ENCODE results near the gene NTPCR.
A peak's percentile ranks its signal among the peaks of the same experiment; 100 is the strongest.

Gene NTPCR

DNA sequence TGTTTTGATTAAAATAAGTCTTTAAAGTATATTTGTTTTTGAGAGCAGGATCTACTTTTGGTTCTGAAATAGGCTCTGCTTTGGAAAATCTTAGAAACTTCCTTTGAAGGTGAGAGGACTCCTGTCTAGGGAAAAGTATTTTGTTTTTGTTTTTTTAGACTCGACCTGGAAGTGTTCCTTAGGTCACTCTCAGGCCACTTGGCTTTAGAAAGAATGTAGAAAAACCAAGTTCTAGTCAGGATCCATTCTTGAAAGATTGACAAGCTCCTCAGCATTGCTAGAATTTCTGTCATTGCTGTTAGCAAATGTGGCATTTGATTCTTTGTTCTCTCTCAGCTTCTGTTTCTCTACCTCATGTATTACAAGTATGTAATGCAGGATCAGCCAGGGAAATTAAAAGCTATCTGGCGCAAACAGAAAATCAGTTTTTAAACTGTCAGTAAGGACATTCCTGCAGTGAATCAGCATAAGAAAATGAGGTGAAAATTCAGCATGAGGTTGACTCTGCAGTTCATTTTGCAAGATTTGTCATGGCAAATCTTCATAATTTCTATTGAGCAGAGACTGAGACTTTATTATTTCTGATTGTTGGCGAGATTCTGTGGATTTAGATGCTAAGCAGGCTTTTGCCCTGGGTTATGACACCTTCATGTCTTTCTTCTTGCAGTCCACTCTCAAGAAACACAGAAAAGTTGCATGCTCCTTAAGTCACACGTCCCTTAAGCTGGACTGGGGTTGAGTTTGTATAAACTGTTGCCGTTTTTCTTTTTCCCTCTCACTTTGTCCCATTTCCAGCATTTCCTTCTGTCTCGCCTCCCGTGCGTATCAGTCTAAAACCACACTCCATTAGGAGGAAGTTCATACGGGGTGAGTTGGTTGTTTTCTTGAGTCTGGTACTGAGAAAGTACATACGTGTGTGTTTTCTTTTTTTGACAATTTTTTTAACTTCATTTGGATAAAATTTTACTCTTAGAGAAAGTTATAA is 12.6 kb downstream of the NTPCR start:
- Mint-ChIP-seq H3K36me3 (peaks cover 44 to 47% of the 10 kb centered on the region in 2 donors), H3K4me1 (peaks cover 6 to 7% of the 10 kb centered on the region in 2 donors), H3K27ac (no peak overlapping the region), H3K9me3 (peaks cover 5 to 6% of the 10 kb centered on the region in 2 donors), H3K4me3 (no peak overlapping the region), H3K27me3 (no peaks in the 10 kb centered on the region)
- no peak for ATAC-seq (replicated peaks)
- DNase-seq, result no peak

DNA sequence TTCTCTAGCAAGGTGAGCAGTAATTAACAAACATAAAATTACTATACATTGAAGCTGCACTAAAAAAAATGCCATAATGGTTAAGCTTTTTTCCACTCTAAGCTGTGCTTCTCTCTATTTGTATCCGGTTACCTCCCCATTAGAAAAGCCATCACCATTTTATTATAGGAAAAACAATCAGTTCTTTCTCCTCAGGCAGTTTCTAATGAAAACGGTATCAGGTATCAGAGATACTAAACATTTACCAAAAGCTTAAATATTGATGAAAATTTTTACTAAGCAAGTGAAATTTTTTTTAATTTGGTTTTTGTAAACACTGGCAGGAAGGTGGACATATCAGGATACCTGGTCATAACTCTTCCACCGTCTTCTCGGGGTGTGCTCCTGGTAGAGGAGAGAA is 14.2 kb downstream of the NTPCR start:
- DNase-seq (no peak), ATAC-seq (replicated peaks) (no peak)
- Mint-ChIP-seq H3K36me3 (peaks cover 38 to 45% of the 10 kb centered on the region in 2 donors), H3K9me3 (no peaks in the 10 kb centered on the region), H3K4me1 (peaks cover 6 to 7% of the 10 kb centered on the region in 2 donors), H3K27ac (no peak overlapping the region), H3K27me3 (no peaks in the 10 kb centered on the region), H3K4me3 (no peak overlapping the region)

DNA sequence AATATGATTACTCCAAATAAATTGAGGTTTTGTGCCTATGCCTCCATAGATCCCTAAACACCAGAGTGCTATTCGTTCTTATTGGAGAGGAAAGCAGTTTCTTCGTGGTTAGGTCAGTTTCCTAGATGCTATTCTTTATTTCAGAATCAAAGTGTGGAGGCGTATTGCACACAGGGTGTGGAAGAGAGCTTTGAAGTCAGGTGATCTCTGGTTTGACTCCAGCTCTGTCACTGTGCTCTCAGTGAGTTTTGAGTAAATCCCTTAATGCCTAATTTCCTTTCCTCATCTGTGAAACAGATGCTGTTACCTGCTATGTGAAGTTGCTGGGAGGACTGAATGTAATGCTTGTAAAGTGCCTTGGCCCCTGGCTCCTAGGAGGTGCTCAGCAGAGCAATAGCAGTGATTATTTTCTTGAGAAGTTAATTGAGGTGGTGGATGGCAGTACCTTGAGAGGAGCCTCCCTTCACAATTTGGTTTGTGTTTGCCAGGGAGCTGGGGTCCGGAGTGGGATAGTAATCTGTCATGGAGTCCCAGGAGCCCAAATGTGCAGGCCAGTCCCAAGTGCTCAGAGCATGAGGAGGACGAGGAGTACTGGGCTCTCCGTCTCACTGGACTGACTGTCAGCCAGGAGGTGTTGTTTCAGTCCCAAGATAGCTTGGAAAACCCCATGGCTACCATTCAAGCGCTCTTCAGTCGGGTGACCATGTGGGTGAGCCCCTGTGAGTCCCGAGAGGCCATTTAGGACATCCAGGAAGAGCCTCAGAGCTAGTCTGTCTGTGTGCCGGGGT is 14.9 kb downstream of the NTPCR start:
- Mint-ChIP-seq H3K9me3 (no peaks in the 10 kb centered on the region), H3K27ac (peak overlapping the region; percentile 62), H3K4me1 (peaks cover 6 to 7% of the 10 kb centered on the region in 2 donors), H3K36me3 (peaks cover 41 to 47% of the 10 kb centered on the region in 2 donors), H3K27me3 (no peaks in the 10 kb centered on the region), H3K4me3 (no peak overlapping the region)
- DNase-seq, result no peak
- ATAC-seq (replicated peaks), result no peak

DNA sequence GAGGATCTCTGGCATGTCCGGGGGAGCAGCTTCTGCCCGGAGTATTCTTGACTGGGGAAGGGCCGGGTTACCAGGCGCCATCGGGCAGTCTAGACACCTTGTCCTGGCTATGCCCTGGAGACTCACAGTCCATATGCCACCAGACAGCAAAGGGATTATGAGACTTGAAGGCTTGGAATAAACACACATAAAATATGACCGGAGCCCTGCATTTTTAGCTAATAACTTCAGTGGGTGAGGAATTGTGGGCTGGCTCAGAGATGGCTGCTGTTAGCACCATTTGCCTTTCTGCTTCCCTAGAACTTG is 15.5 kb downstream of the NTPCR start:
- H3K4me1 Mint-ChIP-seq, result peaks cover 6 to 7% of the 10 kb centered on the region in 2 donors
- H3K9me3 Mint-ChIP-seq, result no peaks in the 10 kb centered on the region
- no peak for ATAC-seq (replicated peaks)
- peak overlapping the region; percentile 62 for H3K27ac Mint-ChIP-seq
- no peak for DNase-seq
- H3K27me3 Mint-ChIP-seq, result no peaks in the 10 kb centered on the region
- peaks cover 40 to 47% of the 10 kb centered on the region in 2 donors for H3K36me3 Mint-ChIP-seq
- no peak overlapping the region for H3K4me3 Mint-ChIP-seq

DNA sequence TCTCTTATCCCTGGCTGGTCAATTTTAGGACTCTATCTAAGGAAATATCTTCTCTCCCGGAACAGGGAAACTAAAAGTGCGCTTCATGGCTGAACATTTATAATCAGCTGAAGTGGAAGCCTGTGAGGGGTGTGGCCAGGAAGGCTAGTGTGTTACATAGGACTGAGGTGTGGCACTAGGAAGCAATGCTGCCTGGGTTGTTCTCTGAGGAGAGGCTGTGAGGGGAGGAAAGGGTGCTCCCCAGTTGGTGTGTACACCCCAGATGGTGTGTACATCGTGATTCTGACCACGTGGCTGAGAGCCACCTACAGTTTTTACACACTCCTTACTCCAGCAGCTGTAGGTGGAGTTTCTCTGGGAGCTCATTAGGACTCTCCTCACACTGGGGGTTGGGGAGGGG is 16.3 kb downstream of the NTPCR start:
- Mint-ChIP-seq H3K27me3 (no peaks in the 10 kb centered on the region), H3K36me3 (peaks cover 43 to 51% of the 10 kb centered on the region in 2 donors), H3K4me3 (no peak overlapping the region), H3K9me3 (peaks cover 0 to 4% of the 10 kb centered on the region in 2 donors), H3K27ac (no peak overlapping the region), H3K4me1 (peaks cover 6 to 7% of the 10 kb centered on the region in 2 donors)
- ATAC-seq (replicated peaks) (no peak), DNase-seq (no peak)

DNA sequence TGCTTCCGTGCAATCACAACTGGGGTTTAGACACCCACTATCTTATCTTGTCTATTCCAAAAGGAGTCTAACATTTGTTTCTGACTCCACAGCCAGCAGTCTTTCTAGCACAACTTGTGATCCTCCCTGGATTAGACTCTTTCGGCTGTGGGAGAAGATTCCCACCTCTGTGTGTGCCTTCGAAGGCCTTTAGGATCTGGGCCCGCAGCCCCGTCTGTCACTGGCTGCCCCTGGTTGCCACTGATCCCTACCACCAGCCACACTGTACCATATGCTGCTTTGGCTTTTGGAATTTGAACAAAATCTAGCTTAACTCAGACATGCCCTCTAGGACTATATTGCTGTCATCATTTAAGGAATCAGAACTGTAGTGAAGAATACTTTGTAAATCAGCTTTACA is 18.0 kb downstream of the NTPCR start:
- ATAC-seq (replicated peaks) (no peak), DNase-seq (no peak)
- Mint-ChIP-seq H3K36me3 (peaks cover 55 to 65% of the 10 kb centered on the region in 2 donors), H3K4me1 (peaks cover 3 to 5% of the 10 kb centered on the region in 2 donors), H3K9me3 (peaks cover 9 to 13% of the 10 kb centered on the region in 2 donors), H3K27me3 (no peaks in the 10 kb centered on the region), H3K4me3 (no peak overlapping the region), H3K27ac (no peak overlapping the region)

DNA sequence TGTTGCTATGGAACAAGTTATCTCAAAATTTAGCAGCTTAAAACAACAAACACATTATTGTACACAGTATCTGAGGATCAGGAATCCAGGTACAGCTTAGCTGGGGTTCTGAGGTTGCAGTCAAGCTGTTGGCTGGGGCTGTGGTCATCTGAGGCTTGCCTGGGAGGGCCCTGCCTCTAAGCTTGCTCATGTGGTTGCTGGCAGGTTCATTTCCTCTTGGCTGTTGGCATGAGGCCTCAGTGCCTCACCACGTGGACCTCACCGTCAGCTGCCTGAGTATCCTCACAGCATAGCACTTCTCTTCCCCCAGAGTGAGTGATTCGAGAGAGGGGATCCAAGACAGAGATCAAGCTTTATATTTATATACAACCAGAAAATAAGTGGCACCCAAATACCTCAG is 18.6 kb downstream of the NTPCR start:
- H3K36me3 Mint-ChIP-seq, result peaks cover 61 to 68% of the 10 kb centered on the region in 2 donors
- H3K4me3 Mint-ChIP-seq, result no peak overlapping the region
- H3K27me3 Mint-ChIP-seq, result no peaks in the 10 kb centered on the region
- H3K27ac Mint-ChIP-seq, result peak overlapping the region; percentile 63
- H3K9me3 Mint-ChIP-seq, result peaks cover 14 to 18% of the 10 kb centered on the region in 2 donors
- DNase-seq (no peak), ATAC-seq (replicated peaks) (no peak)
- H3K4me1 Mint-ChIP-seq, result peaks cover 0 to 2% of the 10 kb centered on the region in 2 donors

DNA sequence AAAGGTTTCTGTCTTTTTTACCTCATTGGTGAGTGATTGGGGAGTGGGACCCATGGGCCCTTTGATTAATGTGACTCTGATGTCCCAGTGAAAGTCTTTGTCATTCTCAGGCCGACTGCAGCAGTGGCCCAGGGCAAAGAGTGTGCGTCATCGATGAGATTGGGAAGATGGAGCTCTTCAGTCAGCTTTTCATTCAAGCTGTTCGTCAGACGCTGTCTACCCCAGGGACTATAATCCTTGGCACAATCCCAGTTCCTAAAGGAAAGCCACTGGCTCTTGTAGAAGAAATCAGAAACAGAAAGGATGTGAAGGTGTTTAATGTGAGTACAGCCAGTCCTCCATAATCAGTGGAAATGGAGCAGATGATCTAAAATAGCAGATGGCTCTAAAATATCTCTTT is 19.4 kb downstream of the NTPCR start:
- Mint-ChIP-seq H3K36me3 (peaks cover 68 to 77% of the 10 kb centered on the region in 2 donors), H3K27me3 (no peaks in the 10 kb centered on the region), H3K9me3 (peaks cover 18 to 22% of the 10 kb centered on the region in 2 donors), H3K4me1 (peaks cover 0 to 1% of the 10 kb centered on the region in 2 donors), H3K27ac (no peak overlapping the region), H3K4me3 (no peak overlapping the region)
- no peak for DNase-seq
- no peak for ATAC-seq (replicated peaks)

DNA sequence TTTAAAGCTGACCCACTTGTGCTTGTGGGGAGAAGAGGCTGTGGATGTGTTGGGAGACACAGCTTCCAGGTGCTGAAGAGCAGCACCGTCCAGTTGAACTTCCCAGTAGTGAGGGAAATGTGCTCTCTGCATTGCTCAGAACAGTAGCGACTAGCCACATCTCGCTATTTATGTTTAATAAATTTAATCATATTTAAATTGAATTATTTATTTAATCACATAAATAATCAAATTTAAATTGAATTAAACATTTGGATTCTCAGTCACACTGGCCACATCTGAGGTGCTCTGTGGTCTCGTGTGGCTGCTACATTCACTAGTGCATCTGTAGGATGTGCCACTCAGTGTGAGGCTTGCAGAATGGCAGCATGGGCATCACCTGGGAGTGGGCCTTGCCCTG is 20.1 kb downstream of the NTPCR start:
- H3K36me3 Mint-ChIP-seq, result peaks cover 65 to 76% of the 10 kb centered on the region in 2 donors
- H3K27me3 Mint-ChIP-seq, result no peaks in the 10 kb centered on the region
- peaks cover 18 to 22% of the 10 kb centered on the region in 2 donors for H3K9me3 Mint-ChIP-seq
- no peak for ATAC-seq (replicated peaks)
- H3K27ac Mint-ChIP-seq, result no peak overlapping the region
- H3K4me3 Mint-ChIP-seq, result no peak overlapping the region
- peaks cover 0 to 1% of the 10 kb centered on the region in 2 donors for H3K4me1 Mint-ChIP-seq
- no peak for DNase-seq

DNA sequence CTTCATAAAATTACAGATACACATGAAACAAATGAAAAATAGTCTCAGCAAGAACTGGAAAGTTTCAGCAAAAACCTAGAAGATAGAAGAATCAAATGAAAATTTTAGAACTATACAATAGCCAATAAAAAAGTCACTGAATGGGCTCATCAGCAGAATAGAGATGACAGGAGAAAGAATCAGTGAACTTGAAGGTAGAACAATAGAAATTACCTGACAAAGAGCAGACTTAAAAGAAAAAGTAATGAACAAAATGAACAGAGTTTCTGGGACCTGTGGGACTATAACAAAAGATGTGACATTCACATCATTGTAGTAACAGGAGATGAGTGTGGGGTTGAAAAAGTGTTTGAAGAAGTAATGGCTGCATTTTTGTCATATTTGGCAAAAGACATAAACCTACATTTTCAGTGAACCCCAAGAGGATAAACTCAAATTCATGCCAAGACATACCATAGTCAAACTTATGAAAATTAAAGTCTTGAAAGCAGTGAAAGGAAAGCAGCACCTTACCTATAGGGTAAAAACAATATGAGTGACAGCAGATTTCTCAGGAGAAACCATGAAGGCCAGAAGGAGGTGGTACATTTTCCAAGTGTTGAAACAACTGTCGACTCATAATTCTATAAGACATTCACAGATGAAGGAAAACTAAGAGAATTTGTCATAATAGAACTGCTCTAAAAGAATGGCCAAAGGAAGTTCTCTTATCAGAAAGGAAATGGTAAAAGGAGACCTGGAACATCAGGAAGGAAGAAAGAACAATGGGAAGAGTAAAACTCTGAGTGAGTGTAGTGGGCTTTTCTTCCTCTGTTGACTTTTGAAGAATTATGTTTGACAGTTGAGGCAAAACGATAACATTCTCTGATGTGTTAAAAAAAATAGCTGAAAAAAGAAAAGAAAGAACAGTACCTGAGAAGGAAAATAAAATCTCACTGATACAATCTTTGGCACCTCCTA is 23.5 kb downstream of the NTPCR start:
- no peak overlapping the region for H3K27ac Mint-ChIP-seq
- no peak for ATAC-seq (replicated peaks)
- peaks cover 77 to 84% of the 10 kb centered on the region in 2 donors for H3K36me3 Mint-ChIP-seq
- no peak overlapping the region for H3K4me3 Mint-ChIP-seq
- DNase-seq, result no peak
- H3K9me3 Mint-ChIP-seq, result peaks cover 21 to 22% of the 10 kb centered on the region in 2 donors
- H3K27me3 Mint-ChIP-seq, result no peaks in the 10 kb centered on the region
- peaks cover 8 to 13% of the 10 kb centered on the region in 2 donors for H3K4me1 Mint-ChIP-seq

DNA sequence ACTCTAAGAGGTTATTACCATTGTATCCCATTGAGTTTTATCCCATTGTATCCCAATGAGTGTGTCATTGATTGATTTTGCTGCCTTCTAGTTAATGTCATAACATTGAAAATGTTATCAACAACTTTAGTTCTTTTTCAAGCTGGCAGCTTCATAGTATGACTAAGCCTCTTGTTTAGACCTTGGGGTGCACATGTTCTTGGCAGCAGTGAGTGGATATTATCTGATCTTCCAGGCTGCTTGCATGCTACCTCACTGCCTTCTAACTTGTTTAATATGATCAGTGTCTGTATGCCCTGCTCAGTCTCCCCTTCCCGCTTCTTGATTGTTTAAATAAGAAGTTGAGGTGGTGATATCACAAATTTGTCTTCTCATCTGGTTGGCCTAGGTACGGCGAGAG is 24.6 kb downstream of the NTPCR start:
- Mint-ChIP-seq H3K4me1 (peaks cover 8 to 13% of the 10 kb centered on the region in 2 donors), H3K4me3 (no peak overlapping the region), H3K36me3 (peaks cover 73 to 81% of the 10 kb centered on the region in 2 donors), H3K27ac (no peak overlapping the region), H3K27me3 (no peaks in the 10 kb centered on the region), H3K9me3 (peaks cover 21 to 22% of the 10 kb centered on the region in 2 donors)
- ATAC-seq (replicated peaks), result no peak
- no peak for DNase-seq

DNA sequence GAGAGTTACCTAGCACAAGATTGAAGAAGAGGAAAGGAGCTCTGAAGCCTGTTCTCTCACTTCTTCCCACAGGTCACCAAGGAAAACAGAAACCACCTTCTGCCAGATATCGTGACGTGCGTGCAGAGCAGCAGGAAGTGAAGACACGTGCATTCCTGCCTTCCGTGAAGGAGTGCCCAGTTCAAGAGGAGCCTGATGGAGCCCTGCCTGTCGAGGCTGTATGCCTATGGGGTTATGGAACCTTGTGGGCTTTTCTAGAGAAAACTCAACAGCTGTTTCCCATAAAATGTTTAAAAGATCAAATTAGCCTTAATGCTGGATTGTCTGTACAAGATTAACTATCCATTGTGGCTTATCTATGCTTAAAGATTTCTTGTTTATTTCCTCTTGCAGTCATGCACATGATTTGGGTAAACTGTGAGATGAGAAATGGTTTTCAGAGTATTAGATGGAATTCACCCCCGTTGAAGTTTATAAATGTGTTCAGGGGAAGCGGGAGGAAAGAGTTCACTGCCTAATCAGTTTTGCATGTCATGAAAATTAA is 27.8 kb downstream of the NTPCR start:
- H3K9me3 Mint-ChIP-seq, result peaks cover 11 to 15% of the 10 kb centered on the region in 2 donors
- DNase-seq (peak; percentile 6), ATAC-seq (replicated peaks) (peak; percentile 74 to 80)
- peak overlapping the region; percentile 87 for H3K27ac Mint-ChIP-seq
- peaks cover 8 to 13% of the 10 kb centered on the region in 2 donors for H3K4me1 Mint-ChIP-seq
- no peaks in the 10 kb centered on the region for H3K27me3 Mint-ChIP-seq
- H3K4me3 Mint-ChIP-seq, result peak overlapping the region in 1 of 2 donors; percentile 11
- peaks cover 52 to 62% of the 10 kb centered on the region in 2 donors for H3K36me3 Mint-ChIP-seq

DNA sequence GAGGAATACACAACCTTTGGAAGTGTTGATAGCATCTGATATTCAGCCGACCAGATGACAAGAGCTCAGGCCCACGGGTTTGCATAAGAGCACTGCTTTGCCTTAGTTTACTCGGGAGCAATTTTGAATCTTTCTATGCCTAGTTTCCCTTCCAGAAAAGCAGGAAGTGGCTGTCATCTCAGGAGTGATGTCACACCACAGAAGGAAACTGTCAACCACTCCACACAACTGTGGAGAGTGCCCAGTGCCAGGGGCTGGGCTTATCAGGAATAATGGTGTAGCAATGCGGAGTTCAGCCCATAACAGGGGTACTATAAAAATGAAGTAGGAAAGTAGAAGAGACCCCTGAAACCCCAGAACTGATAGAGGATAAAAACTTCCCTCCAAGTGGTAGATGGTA is 28.4 kb downstream of the NTPCR start:
- ATAC-seq (replicated peaks), result no peak
- peak overlapping the region; percentile 43 for H3K27ac Mint-ChIP-seq
- peaks cover 8 to 13% of the 10 kb centered on the region in 2 donors for H3K4me1 Mint-ChIP-seq
- peaks cover 5 to 9% of the 10 kb centered on the region in 2 donors for H3K9me3 Mint-ChIP-seq
- peaks cover 48 to 58% of the 10 kb centered on the region in 2 donors for H3K36me3 Mint-ChIP-seq
- H3K4me3 Mint-ChIP-seq, result no peak overlapping the region
- DNase-seq, result no peak
- no peaks in the 10 kb centered on the region for H3K27me3 Mint-ChIP-seq

All from stimulated activated naive B cell treated with anti-CD40 and anti-IgM and Interleukin-4, amounts not matched to agents 10 μg/mL and 1 μg/mL and 100 μg/mL, for 72 hours (primary cell).